Measurements from ENCODE around the gene TEX12. TPM values are rescaled to one million over a fixed set of nuclear protein-coding genes. Genes with fewer than 3 reads are reported as not detected.
"Not testable (repeated sequence)": the region's sequence is repeated elsewhere in the genome, so short reads cannot be mapped to it uniquely, and the experiment has no call there.

The TEX12 gene
- total RNA-seq, 2 experiments from 2014 or later, result 0.29 TPM; not detected in 1

GRCh38 chr11:112156956-112157766, 10.0 kb upstream of the TEX12 start:
- POLR2A ChIA-PET, result interaction anchor here (0.9 kb wide), 1 partner anchor 16 kb away, joined by 3 read pairs; no protein-coding TSS in a partner anchor
- Mint-ChIP-seq H3K9me3 (no peaks in the 10 kb centered on the region), H3K27me3 (peaks cover 3% of the 10 kb centered on the region), H3K27ac (no peak overlapping the region), H3K4me3 (no peak overlapping the region), H3K36me3 (no peaks in the 10 kb centered on the region), H3K4me1 (ENCODE audit: low read depth) (peaks cover 5% of the 10 kb centered on the region)
- CTCF ChIA-PET, result interaction anchor here (1.7 to 2.2 kb wide), 2 partner anchors 18 to 44 kb away, joined by 5 to 7 read pairs; partner anchors contain the start of gene BCO2
- intact Hi-C loops (cut with micrococcal nuclease), result no loop called here
- peak; percentile 15 for DNase-seq

- CTCF ChIA-PET, result interaction anchor here (1.3 kb wide), 1 partner anchor 16 kb away, joined by 3 read pairs; the partner anchor contains the start of gene BCO2
- Mint-ChIP-seq H3K4me3 (no peak overlapping the region), H3K27me3 (peaks cover 16% of the 10 kb centered on the region), H3K27ac (no peak overlapping the region), H3K9me3 (no peaks in the 10 kb centered on the region), H3K36me3 (no peaks in the 10 kb centered on the region), H3K4me1 (ENCODE audit: low read depth) (peaks cover 5% of the 10 kb centered on the region)
- no peak for DNase-seq
- intact Hi-C loops (cut with micrococcal nuclease), result no loop called here
- POLR2A ChIA-PET, result interaction anchor here (0.5 kb wide), 1 partner anchor 197 kb away, joined by 3 read pairs; no protein-coding TSS in a partner anchor
Observed at GRCh38 chr11:112159098-112160065, 7.8 kb upstream of the TEX12 start.

GRCh38 chr11:112160091-112160848, 6.9 kb upstream of the TEX12 start:
- ChIA-PET POLR2A (interaction anchor here (0.5 kb wide), 1 partner anchor 198 kb away, joined by 3 read pairs; no protein-coding TSS in a partner anchor), CTCF (interaction anchor here (1.3 kb wide), 1 partner anchor 15 kb away, joined by 3 read pairs; the partner anchor contains the start of gene BCO2)
- H3K27me3 Mint-ChIP-seq, result peaks cover 16% of the 10 kb centered on the region
- H3K4me3 Mint-ChIP-seq, result no peak overlapping the region
- no peaks in the 10 kb centered on the region for H3K9me3 Mint-ChIP-seq
- DNase-seq, result no peak
- intact Hi-C loops (cut with micrococcal nuclease), result no loop called here
- no peaks in the 10 kb centered on the region for H3K36me3 Mint-ChIP-seq
- no peak overlapping the region for H3K27ac Mint-ChIP-seq
- peaks cover 5% of the 10 kb centered on the region for H3K4me1 Mint-ChIP-seq (ENCODE audit: low read depth)

GRCh38 chr11:112161012-112161411, 6.2 kb upstream of the TEX12 start:
- CTCF ChIA-PET, result no interaction called here
- Mint-ChIP-seq H3K4me1 (ENCODE audit: low read depth) (peaks cover 5% of the 10 kb centered on the region), H3K36me3 (no peaks in the 10 kb centered on the region), H3K9me3 (no peaks in the 10 kb centered on the region), H3K27ac (no peak overlapping the region), H3K27me3 (peaks cover 16% of the 10 kb centered on the region), H3K4me3 (no peak overlapping the region)
- DNase-seq, result no peak
- POLR2A ChIA-PET, result no interaction called here
- intact Hi-C loops (cut with micrococcal nuclease), result no loop called here

- H3K36me3 Mint-ChIP-seq; H3K9me3 Mint-ChIP-seq; CTCF ChIA-PET; H3K4me1 Mint-ChIP-seq (ENCODE audit: low read depth); intact Hi-C loops (cut with micrococcal nuclease); H3K4me3 Mint-ChIP-seq; POLR2A ChIA-PET; DNase-seq; H3K27ac Mint-ChIP-seq: not testable (repeated sequence)
- H3K27me3 Mint-ChIP-seq, result peaks cover 16% of the 10 kb centered on the region
Observed at GRCh38 chr11:112162200-112162599, 5.0 kb upstream of the TEX12 start.

GRCh38 chr11:112162761-112163546, 4.2 kb upstream of the TEX12 start:
- Mint-ChIP-seq H3K27ac (no peak overlapping the region), H3K4me3 (no peak overlapping the region), H3K9me3 (no peaks in the 10 kb centered on the region), H3K36me3 (no peaks in the 10 kb centered on the region), H3K4me1 (ENCODE audit: low read depth) (no peaks in the 10 kb centered on the region), H3K27me3 (peaks cover 18% of the 10 kb centered on the region)
- intact Hi-C loops (cut with micrococcal nuclease), result no loop called here
- POLR2A ChIA-PET, result no interaction called here
- DNase-seq, result no peak
- CTCF ChIA-PET, result no interaction called here

- Mint-ChIP-seq H3K4me3 (no peak within 1 kb of the TSS), H3K4me1 (ENCODE audit: low read depth) (no peaks in the 10 kb centered on the region), H3K27ac (no peak within 1 kb of the TSS), H3K36me3 (no peaks in the 10 kb centered on the region), H3K9me3 (no peaks in the 10 kb centered on the region), H3K27me3 (peaks cover 18% of the 10 kb centered on the region)
- no peak for DNase-seq
- CTCF ChIA-PET, result no interaction called here
- intact Hi-C loops (cut with micrococcal nuclease), result no loop called here
- POLR2A ChIA-PET, result no interaction called here
Observed at GRCh38 chr11:112163875-112164685, 3.1 kb upstream of the TEX12 start, which contains the start of gene IL18. Gene IL18 (minus strand): TSS chr11:112164094. CDS start chr11:112155053, 9,041 bp downstream.

GRCh38 chr11:112165049-112165448, 2.1 kb upstream of the TEX12 start:
- Mint-ChIP-seq H3K4me3 (no peak overlapping the region), H3K36me3 (no peaks in the 10 kb centered on the region), H3K27ac (no peak overlapping the region), H3K4me1 (ENCODE audit: low read depth) (no peaks in the 10 kb centered on the region), H3K9me3 (no peaks in the 10 kb centered on the region), H3K27me3 (peaks cover 18% of the 10 kb centered on the region)
- DNase-seq, result no peak
- intact Hi-C loops (cut with micrococcal nuclease), result no loop called here
- ChIA-PET CTCF (no interaction called here), POLR2A (no interaction called here)

GRCh38 chr11:112166562-112166961, 610 bp upstream of the TEX12 start:
- Mint-ChIP-seq H3K27ac (no peak overlapping the region), H3K9me3 (no peaks in the 10 kb centered on the region), H3K27me3 (peaks cover 18% of the 10 kb centered on the region), H3K36me3 (no peaks in the 10 kb centered on the region), H3K4me3 (no peak overlapping the region), H3K4me1 (ENCODE audit: low read depth) (no peaks in the 10 kb centered on the region)
- ChIA-PET POLR2A (no interaction called here), CTCF (interaction anchor here (0.6 kb wide), 2 partner anchors 287 to 1618 kb away, joined by 3 to 4 read pairs; no protein-coding TSS in a partner anchor)
- intact Hi-C loops (cut with micrococcal nuclease), result no loop called here
- DNase-seq, result no peak

- intact Hi-C loops (cut with micrococcal nuclease), result loop anchor here (10.0 kb wide), 1 partner anchor 238 kb away; the partner anchor contains the start of gene DIXDC1
- no peak overlapping the region for H3K27ac Mint-ChIP-seq
- ChIA-PET POLR2A (interaction anchor here (1.0 kb wide), 1 partner anchor 15 kb away, joined by 3 read pairs; no protein-coding TSS in a partner anchor), CTCF (interaction anchor here (1.0 to 1.9 kb wide), 3 partner anchors 59 to 107 kb away, joined by 3 to 9 read pairs (median 3); no protein-coding TSS in a partner anchor)
- H3K9me3 Mint-ChIP-seq, result no peaks in the 10 kb centered on the region
- H3K4me3 Mint-ChIP-seq, result no peak overlapping the region
- no peak for DNase-seq
- no peaks in the 10 kb centered on the region for H3K36me3 Mint-ChIP-seq
- peaks cover 11% of the 10 kb centered on the region for H3K4me1 Mint-ChIP-seq (ENCODE audit: low read depth)
- peaks cover 9% of the 10 kb centered on the region for H3K27me3 Mint-ChIP-seq
Observed at GRCh38 chr11:112172362-112172994, 5.3 kb downstream of the TEX12 start.
